GM19099 (cell line): Measurements from ENCODE around the gene SMG7.

Source experiments
- POLR2A ChIP-seq: IDR thresholded peaks from 3 replicates; pipeline ENCODE4 v1.6.1; 2011; ENCODE audit warnings: low read depth; ENCODE audit not compliant: insufficient read length; ENCODE audit errors: extremely low read depth

Gene SMG7

DNA sequence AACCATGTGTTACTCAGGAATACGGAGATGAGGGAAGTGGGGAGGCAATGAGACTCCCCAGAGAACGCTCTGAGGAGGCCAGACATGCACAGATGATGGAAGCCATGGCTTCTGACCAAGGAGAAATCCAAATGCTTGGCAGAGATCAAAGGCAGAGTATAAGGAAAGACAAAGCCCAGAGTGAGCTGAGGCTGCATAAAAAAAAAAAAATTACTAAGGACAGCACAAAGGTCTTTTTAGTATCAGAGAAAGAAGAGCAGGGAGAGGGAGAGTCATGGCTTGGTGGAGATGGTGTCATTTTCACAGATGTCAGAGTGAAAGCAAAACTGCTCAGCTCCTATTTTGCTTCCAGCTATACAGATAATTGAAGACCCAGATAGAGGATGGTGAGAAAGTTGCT, 126.1 kb downstream of the SMG7 start:
- no peak for TF ChIP-seq POLR2A

DNA sequence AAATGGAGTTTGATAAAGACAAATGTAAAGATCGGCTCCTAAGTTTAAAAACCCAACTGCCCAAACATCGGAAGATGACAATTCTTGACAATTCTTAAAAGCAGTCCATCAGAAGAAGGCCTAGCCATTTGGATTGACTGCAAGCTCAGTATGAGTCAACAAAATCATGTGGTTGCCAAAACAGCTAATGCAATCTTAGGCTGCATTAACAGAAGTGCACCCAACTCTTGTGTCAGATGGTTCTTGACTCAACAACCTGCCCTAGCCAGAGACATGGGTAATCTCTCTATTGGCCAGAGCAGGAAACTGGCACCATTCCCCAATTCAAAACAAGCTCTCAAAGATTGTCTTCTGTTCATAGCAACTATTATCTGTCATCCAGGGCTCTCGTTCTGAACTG, 127.8 kb downstream of the SMG7 start:
- TF ChIP-seq POLR2A, result no peak

DNA sequence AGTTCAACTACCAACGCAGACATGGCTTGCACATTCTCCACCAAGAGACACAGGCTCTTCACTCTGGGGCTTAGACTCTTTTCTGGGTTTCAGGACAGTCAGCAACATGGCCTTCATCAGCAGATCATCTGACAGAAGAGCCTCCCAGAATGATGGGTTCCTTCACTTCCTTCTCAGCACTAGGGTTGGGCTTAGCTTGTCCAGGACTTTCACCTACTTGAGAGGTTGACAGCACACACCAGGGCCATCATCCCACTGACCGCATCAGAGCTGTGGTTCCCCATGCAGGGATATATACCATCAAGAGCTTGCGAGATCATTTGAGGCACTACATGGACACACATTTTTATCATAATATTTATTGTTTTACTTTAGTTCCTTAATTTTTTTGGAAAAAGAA, 128.3 kb downstream of the SMG7 start:
- TF ChIP-seq POLR2A, result no peak

DNA sequence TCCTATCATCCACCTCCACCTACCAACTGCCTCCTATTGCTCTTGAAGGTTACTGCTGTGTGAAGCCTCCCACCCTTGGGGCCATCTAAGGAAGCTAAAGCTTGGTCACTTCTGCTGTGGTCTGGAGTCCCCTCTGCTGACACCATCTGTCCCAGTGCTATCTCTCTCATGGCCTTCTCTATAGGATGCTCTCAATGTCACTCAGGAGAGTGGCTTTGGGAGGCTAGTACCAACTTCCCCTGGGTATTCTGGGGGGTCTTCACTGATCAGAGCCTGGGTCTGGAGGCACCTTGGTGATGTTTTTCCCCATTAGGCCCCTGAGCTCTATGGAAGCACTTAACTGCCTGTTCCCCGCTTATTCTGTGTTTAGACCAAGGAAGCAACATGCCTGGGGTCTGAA, 130.2 kb downstream of the SMG7 start:
- no peak for TF ChIP-seq POLR2A
